ENCODE data around the gene EPB41L4A. TPM values are rescaled to one million over a fixed set of nuclear protein-coding genes. Genes with fewer than 3 reads are reported as not detected.

The EPB41L4A gene
- total and polyA plus RNA-seq, 2 donors (not counting 1 experiment from before 2014, with no cell fraction given) = 0.23 to 0.50 TPM

DNA sequence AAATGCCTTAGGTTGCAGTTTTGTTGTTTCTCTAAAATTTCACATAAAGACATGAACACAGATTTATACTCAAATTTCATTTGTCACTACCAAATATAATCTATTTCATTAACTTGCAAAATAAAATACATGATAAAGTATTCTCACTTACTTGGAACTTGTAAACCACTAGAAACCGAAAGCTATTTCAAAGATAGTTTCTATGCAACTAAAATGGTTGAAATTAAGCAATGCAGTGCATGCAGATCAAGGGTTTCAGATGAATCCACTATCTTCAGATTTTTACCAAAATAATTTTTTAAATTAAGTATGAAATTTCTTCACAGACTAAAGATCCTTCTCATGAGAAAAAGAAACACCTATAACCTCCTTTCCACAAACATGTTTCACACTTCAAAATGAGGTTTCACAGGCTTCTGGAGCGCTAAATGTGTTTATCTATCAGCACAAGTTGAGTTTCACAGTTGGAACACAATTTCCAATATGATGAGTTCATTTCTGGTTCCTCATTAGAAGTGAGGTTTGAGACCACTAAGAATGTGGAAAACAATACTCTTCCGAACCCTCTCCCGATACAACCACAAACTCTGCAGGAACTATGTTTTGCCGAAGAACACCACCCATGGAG is 63.9 kb downstream of the EPB41L4A start:
- Histone ChIP-seq H3K27ac (ENCODE audit: insufficient read depth, low read length) (no peak overlapping the region), H3K4me2 (ENCODE audit: extremely low read depth, insufficient read depth, low read length) (no peak overlapping the region), H3K79me2 (ENCODE audit: control insufficient read depth, insufficient read depth, low read length) (no peaks in the 10 kb centered on the region), H3K4me3 (replicated peaks in 1 of 4; ENCODE audit: control extremely low read depth in 1 of 4, insufficient read depth in 1 of 4, low read depth in 3 of 4, low read length in 4 of 4) (no peak overlapping the region), H3K9me3 (ENCODE audit: control insufficient read depth, insufficient read depth, low read depth, low read length) (no peaks in the 10 kb centered on the region), H2AFZ (ENCODE audit: low read length) (no peak overlapping the region), H3K9ac (ENCODE audit: insufficient read depth, low read length) (no peak overlapping the region), H3K36me3 (ENCODE audit: control insufficient read depth, insufficient read depth, low read length) (no peaks in the 10 kb centered on the region), H3K4me1 (ENCODE audit: control insufficient read depth, extremely low read depth, insufficient read depth, low read length) (no peaks in the 10 kb centered on the region), H4K20me1 (ENCODE audit: control insufficient read depth, extremely low read depth, insufficient read depth, low read length) (no peaks in the 10 kb centered on the region), H3K27me3 (ENCODE audit: control insufficient read depth, insufficient read depth, low read length) (no peaks in the 10 kb centered on the region)
- TF ChIP-seq EZH2 (IDR thresholded peaks at IDR 0.05; ENCODE audit: low read length, missing control alignments) = no peak
- TF ChIP-seq, protein P1, sequence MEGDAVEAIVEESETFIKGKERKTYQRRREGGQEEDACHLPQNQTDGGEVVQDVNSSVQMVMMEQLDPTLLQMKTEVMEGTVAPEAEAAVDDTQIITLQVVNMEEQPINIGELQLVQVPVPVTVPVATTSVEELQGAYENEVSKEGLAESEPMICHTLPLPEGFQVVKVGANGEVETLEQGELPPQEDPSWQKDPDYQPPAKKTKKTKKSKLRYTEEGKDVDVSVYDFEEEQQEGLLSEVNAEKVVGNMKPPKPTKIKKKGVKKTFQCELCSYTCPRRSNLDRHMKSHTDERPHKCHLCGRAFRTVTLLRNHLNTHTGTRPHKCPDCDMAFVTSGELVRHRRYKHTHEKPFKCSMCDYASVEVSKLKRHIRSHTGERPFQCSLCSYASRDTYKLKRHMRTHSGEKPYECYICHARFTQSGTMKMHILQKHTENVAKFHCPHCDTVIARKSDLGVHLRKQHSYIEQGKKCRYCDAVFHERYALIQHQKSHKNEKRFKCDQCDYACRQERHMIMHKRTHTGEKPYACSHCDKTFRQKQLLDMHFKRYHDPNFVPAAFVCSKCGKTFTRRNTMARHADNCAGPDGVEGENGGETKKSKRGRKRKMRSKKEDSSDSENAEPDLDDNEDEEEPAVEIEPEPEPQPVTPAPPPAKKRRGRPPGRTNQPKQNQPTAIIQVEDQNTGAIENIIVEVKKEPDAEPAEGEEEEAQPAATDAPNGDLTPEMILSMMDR (conservative IDR thresholded peaks at IDR 0.05 in 1 of 2, IDR thresholded peaks at IDR 0.05 in 1 of 2; ENCODE audit: low read depth in 1 of 2, low read length in 2 of 2) = no peak
- no peak for DNase-seq (ENCODE audit: low read depth in 2 of 2)

DNA sequence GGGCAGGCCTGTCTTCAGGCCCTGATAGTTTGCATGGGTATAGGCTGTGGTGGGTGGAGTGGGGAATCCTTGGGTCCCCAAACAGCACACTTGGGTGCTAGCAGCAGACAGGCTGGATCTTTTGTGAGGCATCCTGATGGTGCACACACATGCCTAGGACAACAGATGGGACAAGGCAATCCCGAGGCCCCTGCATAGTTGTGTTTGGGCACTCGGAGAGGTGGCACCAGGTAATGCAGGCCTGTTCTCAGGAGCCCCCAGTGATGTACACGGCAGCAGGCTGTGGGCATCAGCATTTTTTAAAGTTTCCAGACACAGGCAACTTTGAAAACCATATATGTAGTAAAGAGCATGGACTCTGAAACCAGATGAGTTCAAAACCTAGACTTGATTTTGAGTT is 65.4 kb downstream of the EPB41L4A start:
- no peak overlapping the region for H2AFZ ChIP-seq (ENCODE audit: low read length)
- no peak for DNase-seq (ENCODE audit: low read depth in 2 of 2)
- no peaks in the 10 kb centered on the region for H3K4me1 ChIP-seq (ENCODE audit: control insufficient read depth, extremely low read depth, insufficient read depth, low read length)
- H3K4me2 ChIP-seq (ENCODE audit: extremely low read depth, insufficient read depth, low read length) = no peak overlapping the region
- no peak overlapping the region for H3K27ac ChIP-seq (ENCODE audit: insufficient read depth, low read length)
- H4K20me1 ChIP-seq (ENCODE audit: control insufficient read depth, extremely low read depth, insufficient read depth, low read length) = no peaks in the 10 kb centered on the region
- TF ChIP-seq, protein P1 (conservative IDR thresholded peaks at IDR 0.05 in 1 of 2, IDR thresholded peaks at IDR 0.05 in 1 of 2; ENCODE audit: low read depth in 1 of 2, low read length in 2 of 2) = no peak
- no peak for TF ChIP-seq EZH2 (IDR thresholded peaks at IDR 0.05; ENCODE audit: low read length, missing control alignments)
- H3K36me3 ChIP-seq (ENCODE audit: control insufficient read depth, insufficient read depth, low read length) = no peaks in the 10 kb centered on the region
- no peaks in the 10 kb centered on the region for H3K9me3 ChIP-seq (ENCODE audit: control insufficient read depth, insufficient read depth, low read depth, low read length)
- no peak overlapping the region for H3K9ac ChIP-seq (ENCODE audit: insufficient read depth, low read length)
- H3K4me3 ChIP-seq (replicated peaks in 1 of 4; ENCODE audit: control extremely low read depth in 1 of 4, insufficient read depth in 1 of 4, low read depth in 3 of 4, low read length in 4 of 4) = no peak overlapping the region
- no peaks in the 10 kb centered on the region for H3K79me2 ChIP-seq (ENCODE audit: control insufficient read depth, insufficient read depth, low read length)
- H3K27me3 ChIP-seq (ENCODE audit: control insufficient read depth, insufficient read depth, low read length) = no peaks in the 10 kb centered on the region

DNA sequence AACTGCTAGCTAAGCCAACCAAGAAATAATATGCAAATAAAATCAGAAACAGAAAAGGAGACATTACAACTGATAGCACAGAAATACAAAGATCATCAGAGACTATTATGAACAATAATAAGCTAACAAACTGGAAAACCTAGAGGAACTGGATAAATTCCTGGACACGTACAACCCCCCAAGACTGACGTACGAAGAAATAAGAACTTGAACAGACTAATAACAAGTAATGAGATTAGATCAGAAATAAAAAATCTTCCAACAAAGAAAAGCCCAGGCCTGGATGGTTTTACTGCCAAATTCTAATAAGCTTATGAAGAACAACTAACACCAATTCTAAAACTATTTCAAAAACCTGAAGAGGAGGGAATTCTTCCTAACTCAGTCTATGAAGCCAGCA is 67.9 kb downstream of the EPB41L4A start:
- H2AFZ ChIP-seq (ENCODE audit: low read length) = no peak overlapping the region
- H3K9me3 ChIP-seq (ENCODE audit: control insufficient read depth, insufficient read depth, low read depth, low read length) = no peaks in the 10 kb centered on the region
- no peak overlapping the region for H3K4me2 ChIP-seq (ENCODE audit: extremely low read depth, insufficient read depth, low read length)
- H3K4me1 ChIP-seq (ENCODE audit: control insufficient read depth, extremely low read depth, insufficient read depth, low read length) = no peaks in the 10 kb centered on the region
- H3K79me2 ChIP-seq (ENCODE audit: control insufficient read depth, insufficient read depth, low read length) = no peaks in the 10 kb centered on the region
- H3K27me3 ChIP-seq (ENCODE audit: control insufficient read depth, insufficient read depth, low read length) = no peaks in the 10 kb centered on the region
- H3K27ac ChIP-seq (ENCODE audit: insufficient read depth, low read length) = no peak overlapping the region
- no peak for TF ChIP-seq EZH2 (IDR thresholded peaks at IDR 0.05; ENCODE audit: low read length, missing control alignments)
- TF ChIP-seq, protein P1 (conservative IDR thresholded peaks at IDR 0.05 in 1 of 2, IDR thresholded peaks at IDR 0.05 in 1 of 2; ENCODE audit: low read depth in 1 of 2, low read length in 2 of 2) = no peak
- H4K20me1 ChIP-seq (ENCODE audit: control insufficient read depth, extremely low read depth, insufficient read depth, low read length) = no peaks in the 10 kb centered on the region
- H3K36me3 ChIP-seq (ENCODE audit: control insufficient read depth, insufficient read depth, low read length) = no peaks in the 10 kb centered on the region
- no peak overlapping the region for H3K9ac ChIP-seq (ENCODE audit: insufficient read depth, low read length)
- no peak overlapping the region for H3K4me3 ChIP-seq (replicated peaks in 1 of 4; ENCODE audit: control extremely low read depth in 1 of 4, insufficient read depth in 1 of 4, low read depth in 3 of 4, low read length in 4 of 4)
- no peak for DNase-seq (ENCODE audit: low read depth in 2 of 2)

All from fibroblast of lung (primary cell).